K562 (cell line): ENCODE results near the gene PDE11A. TPM values are rescaled to one million over a fixed set of nuclear protein-coding genes. Genes with fewer than 3 reads are reported as not detected.

ENCODE experiments used
- ATAC-seq: fragments of 200-7000 bp; cut with Tn5 transposase; 3 replicates; pipeline ENCODE4 v1.9.1; 2020; ENCODE audit warnings: moderate library complexity
- BruUV-seq: library from RNA; stranded (reverse); fragments of 400-500 nt; replicated peaks from 2 replicates; lab custom pipeline; 2021; lab: Mats Ljungman, UMichigan
- CTCF ChIA-PET: fragments of 300-600 bp; formaldehyde crosslinking; extraction: SDS; loops from one replicate; lab custom pipeline; 2021; ENCODE audit warnings: low intra/inter-chr PET ratio; lab: Yijun Ruan, JAX
- POLR2A ChIA-PET: fragments of 300-600, 350-650 bp; sonication (Branson Sonifier 250); formaldehyde crosslinking; extraction: SDS; loops from one replicate; lab custom pipeline; 2021; ENCODE audit warnings: antibody characterized with exemption, inconsistent platforms; lab: Yijun Ruan, JAX
- DNase-seq, 4 experiments: peaks; one replicate each; pipeline versions ENCODE4 v3.0.0 to v3.0.0-alpha.2; 2011 to 2018; ENCODE audit warnings: low spot score in 3 of 4, mixed read lengths in 3 of 4; ENCODE audit errors: extremely low read depth in 1 of 4
- FAIRE-seq: peaks from 2 replicates; lab custom pipeline; 2011; peaks lifted over from hg19 to GRCh38; lab: Jason Lieb, UNC
- H2AFZ ChIP-seq: 2 replicates; pipeline ENCODE4 v1.6.0; 2011; ENCODE audit warnings: low read depth, low read length, control low read depth, inconsistent platforms
- H3K27ac ChIP-seq: fragments of 200-600 bp; 3 replicates; pipeline ENCODE4 v1.8.0; 2011; ENCODE audit warnings: low read depth, mild to moderate bottlenecking, control low read depth, inconsistent platforms, low read length, moderate library complexity, mixed read lengths; ENCODE audit errors: extremely low read depth
- H3K27me3 ChIP-seq, 2 experiments: fragments of 300-600 bp in 1 of 2; 2 replicates in 1 of 2; 3 replicates in 1 of 2; pipeline versions ENCODE4 v1.6.0 to v1.8.0; 2011; ENCODE audit warnings: inconsistent platforms in 2 of 2, low read length in 2 of 2, mild to moderate bottlenecking in 1 of 2, mixed read lengths in 1 of 2, moderate library complexity in 1 of 2; ENCODE audit not compliant: control insufficient read depth in 2 of 2, insufficient read depth in 2 of 2
- H3K36me3 ChIP-seq: fragments of 300-600 bp; 3 replicates; pipeline ENCODE4 v1.8.0; 2011; ENCODE audit warnings: mild to moderate bottlenecking, low read length, inconsistent platforms; ENCODE audit not compliant: control insufficient read depth, insufficient read depth
- H3K4me1 ChIP-seq, 2 experiments: fragments of 200-600 bp in 1 of 2; replicated peaks in 1 of 2; 2 replicates in 1 of 2; 3 replicates in 1 of 2; pipeline versions ENCODE4 v1.5.1 to v1.8.0; 2011; ENCODE audit warnings: inconsistent platforms in 2 of 2, low read length in 2 of 2, mild to moderate bottlenecking in 1 of 2, mixed read lengths in 1 of 2, moderate library complexity in 1 of 2; ENCODE audit not compliant: control insufficient read depth in 2 of 2, insufficient read depth in 2 of 2
- H3K4me2 ChIP-seq: 2 replicates; pipeline ENCODE4 v1.6.1; 2011; ENCODE audit warnings: low read length, control low read depth, inconsistent platforms, mixed read lengths; ENCODE audit not compliant: insufficient read depth
- H3K4me3 ChIP-seq: fragments of 200-600 bp; sonication (generic), shearing (Covaris generic); 2 replicates; pipeline ENCODE4 v1.5.1; 2016; ENCODE audit warnings: control low read depth, inconsistent platforms
- H3K79me2 ChIP-seq: fragments of 200-600 bp; 3 replicates; pipeline ENCODE4 v1.8.0; 2011; ENCODE audit warnings: low read length, inconsistent platforms; ENCODE audit not compliant: control insufficient read depth, insufficient read depth
- H3K9ac ChIP-seq, 2 experiments: 2 replicates each; pipeline versions ENCODE4 v1.6.0 to v1.6.1; 2011; ENCODE audit warnings: low read depth in 2 of 2, low read length in 2 of 2, control low read depth in 1 of 2, inconsistent platforms in 1 of 2, mild to moderate bottlenecking in 1 of 2, mixed read lengths in 1 of 2; ENCODE audit not compliant: insufficient read depth in 1 of 2
- H3K9me1 ChIP-seq: one replicate; pipeline ENCODE4 v1.6.0; 2011; ENCODE audit warnings: inconsistent platforms, mild to moderate bottlenecking, low read length, moderate library complexity; ENCODE audit not compliant: control insufficient read depth, insufficient read depth
- H3K9me3 ChIP-seq: replicated peaks from 2 replicates; pipeline ENCODE4 v1.5.1; 2011; ENCODE audit warnings: low read depth, low read length, inconsistent platforms; ENCODE audit not compliant: control insufficient read depth, insufficient read depth
- H4K20me1 ChIP-seq: replicated peaks from 2 replicates; pipeline ENCODE4 v1.6.1; 2011; ENCODE audit warnings: low read length, inconsistent platforms, mixed read lengths; ENCODE audit not compliant: control insufficient read depth, insufficient read depth
- FIP1L1 ChIP-seq: fragments of 200-400 bp; formaldehyde crosslinking; IDR thresholded peaks from 2 replicates; pipeline ENCODE4 v1.6.1; 2018; ENCODE audit warnings: mild to moderate bottlenecking, low read depth, low read length; ENCODE audit not compliant: poor library complexity, severe bottlenecking
- GABPB2 ChIP-seq: fragments of 250-450 bp; sonication (Bioruptor Pico); conservative IDR thresholded peaks from 2 replicates; pipeline ENCODE4 v1.5.1; 2021; ENCODE audit warnings: mild to moderate bottlenecking
- MYC ChIP-seq, 2 experiments: fragments of 250-450 bp in 1 of 2; sonication (Bioruptor Pico) in 1 of 2; IDR thresholded peaks; 2 replicates each; pipeline versions ENCODE4 v1.5.1 to v1.6.1; 2012 to 2021; ENCODE audit warnings: low read depth in 2 of 2, borderline replicate concordance in 1 of 2, improper control_type of control experiment in 1 of 2, low read length in 1 of 2, mild to moderate bottlenecking in 1 of 2, moderate library complexity in 1 of 2
- NFXL1 ChIP-seq: fragments of 450-650 bp; formaldehyde crosslinking; IDR thresholded peaks from 2 replicates; pipeline ENCODE4 v1.4.0; 2021; ENCODE audit warnings: mild to moderate bottlenecking
- RBM22 ChIP-seq: fragments of 200-400 bp; formaldehyde crosslinking; IDR thresholded peaks from 2 replicates; pipeline ENCODE4 v1.6.1; 2018; ENCODE audit warnings: low read length, low read depth; ENCODE audit not compliant: poor library complexity, severe bottlenecking
- RUNX1 ChIP-seq: sonication (generic); IDR thresholded peaks from 2 replicates; pipeline ENCODE4 v1.6.1; 2016; ENCODE audit warnings: antibody characterized with exemption, low read depth
- SNRNP70 ChIP-seq: fragments of 200-400 bp; formaldehyde crosslinking; optimal IDR thresholded peaks from 2 replicates; pipeline ENCODE3; 2017; ENCODE audit warnings: low read depth, low read length
- TSC22D4 ChIP-seq: fragments of 450-650 bp; IDR thresholded peaks from 2 replicates; pipeline ENCODE4 v1.6.1; 2016; ENCODE audit warnings: missing genetic modification characterization, missing biosample characterization, control low read depth
- ZKSCAN3 ChIP-seq: fragments of 250-450 bp; sonication (Bioruptor Pico); IDR thresholded peaks from 2 replicates; pipeline ENCODE4 v1.4.0; 2020
- WGBS: fragments of 100-300 bp; shearing (Covaris generic); methylation state at CpG from one replicate; pipeline ENCODE4 v1.1.6; 2016; ENCODE audit warnings: low coverage, mixed read lengths; ENCODE audit not compliant: insufficient coverage; ENCODE audit errors: missing lambda C conversion rate; 5-methylcytosine and 5-hydroxymethylcytosine counted together
- in situ Hi-C: fragments of 300-500 bp; cut with MboI; formaldehyde crosslinking; loops from 4 replicates; pipeline ENCODE4 v1.15.0; 2018; ENCODE audit warnings: inconsistent platforms, mixed read lengths
- intact Hi-C: fragments of 100-400 bp; cut with micrococcal nuclease; formaldehyde crosslinking; loops from 2 replicates; pipeline ENCODE4 v1.14.2; 2022
- polyA plus RNA-seq, 8 experiments: library from polyadenylated mRNA; depleted of rRNA in 4 of 8; stranded (reverse) in 5 of 8; unstranded in 3 of 8; fragments of >200 nt; fragmentation: Nextera tagmentation in 2 of 8; fragmentation: Illumina TruSeq in 1 of 8; extraction: Ambion mirVana in 2 of 8; extraction: Trizol in 1 of 8; gene quantifications; 2 replicates each; pipeline versions ENCODE4 v1.2.1 to v1.2.3, GENCODE V29; 2011 to 2014; ENCODE audit warnings: inconsistent platforms in 1 of 8, missing spikeins in 1 of 8
- total RNA-seq, 7 experiments: library from RNA; depleted of rRNA in 6 of 7; stranded (reverse); fragments of >200 nt in 6 of 7; fragmentation: Illumina TruSeq in 2 of 7; extraction: Trizol in 2 of 7; gene quantifications; 2 replicates each; pipeline versions ENCODE4 v1.2.1 to v1.2.3, GENCODE V29; 2011 to 2021; ENCODE audit warnings: low replicate concordance in 1 of 7

Gene PDE11A
- total and polyA plus RNA-seq, 9 of the 15 experiments (the other 6 are each of a cell fraction or from before 2014, with no cell fraction given) = 3.2 to 22.1 (median 5.7) TPM

DNA sequence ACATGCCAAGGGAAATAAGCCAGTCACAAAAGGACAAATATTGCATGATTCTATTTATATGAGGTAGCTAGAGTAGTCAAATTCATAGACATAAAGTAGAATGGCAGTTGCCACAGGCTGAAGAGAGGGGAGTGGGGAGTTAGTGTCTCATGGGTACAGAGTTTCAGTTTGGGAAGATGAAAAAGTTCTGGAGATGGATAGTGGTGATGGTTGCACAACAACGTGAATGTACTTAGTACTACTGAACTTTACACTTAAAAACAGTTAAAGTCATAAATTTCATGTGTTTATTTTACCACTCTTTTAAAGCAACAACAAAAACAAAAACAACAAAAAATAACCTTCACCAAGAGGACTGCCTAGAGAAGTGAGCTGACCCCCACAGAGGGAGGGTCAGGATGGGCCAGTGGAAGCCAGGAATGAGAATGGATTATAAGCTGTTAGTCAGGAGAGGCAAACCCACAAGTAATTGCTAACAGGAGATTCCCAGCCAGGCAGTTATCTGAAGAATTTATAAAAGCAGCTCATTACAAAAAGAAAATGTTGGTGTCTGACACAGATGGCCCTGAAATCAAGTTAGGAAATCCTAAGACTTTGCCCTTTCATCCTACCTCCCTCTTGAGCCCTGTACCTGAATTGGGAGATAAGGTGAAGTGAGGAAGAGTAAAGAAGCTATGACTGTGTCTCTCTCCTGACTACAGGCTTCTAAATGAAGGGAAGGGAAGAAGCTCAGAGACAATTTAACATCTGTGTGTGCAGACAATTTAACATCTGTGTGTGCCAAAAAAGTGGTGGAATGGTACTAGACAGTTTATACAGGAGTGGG is 263.4 kb downstream of the PDE11A start:
- POLR2A ChIA-PET = interaction anchor here (0.6 to 1.3 kb wide), 3 partner anchors 25 to 39 kb away, joined by 3 read pairs; no protein-coding TSS in a partner anchor

DNA sequence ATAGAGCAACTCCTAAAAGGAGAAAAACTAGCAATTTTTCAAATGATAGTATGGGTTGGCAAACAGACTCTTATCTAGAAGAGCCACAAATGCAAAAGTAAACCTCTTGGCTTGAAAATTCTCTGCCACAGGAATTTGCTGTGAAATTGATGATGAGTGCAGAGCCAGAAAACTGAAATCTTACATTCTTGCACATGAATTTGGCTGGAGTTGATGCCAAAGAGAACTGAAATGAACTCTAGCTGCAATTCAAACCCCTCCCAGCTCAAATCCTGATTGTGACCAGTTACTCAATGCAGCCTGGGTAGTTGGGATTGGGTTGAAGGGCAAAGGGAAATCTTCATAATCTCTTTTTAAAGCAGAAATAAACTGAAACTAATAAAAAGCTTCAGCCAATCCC is 266.6 kb downstream of the PDE11A start:
- ATAC-seq (no peak), FAIRE-seq (no peak), DNase-seq (no peak)
- Histone ChIP-seq H3K9me3 (no peaks in the 10 kb centered on the region), H3K4me1 (no peaks in the 10 kb centered on the region), H3K27ac (no peak overlapping the region), H4K20me1 (no peaks in the 10 kb centered on the region), H3K36me3 (no peaks in the 10 kb centered on the region), H3K4me2 (no peak overlapping the region), H3K4me3 (no peak overlapping the region), H2AFZ (no peak overlapping the region), H3K79me2 (no peaks in the 10 kb centered on the region), H3K9ac (no peak overlapping the region), H3K9me1 (no peaks in the 10 kb centered on the region), H3K27me3 (no peaks in the 10 kb centered on the region)
- CTCF ChIA-PET = no interaction called here
- TF ChIP-seq FIP1L1 = no peak
- TF ChIP-seq SNRNP70 = no peak
- TF ChIP-seq RUNX1 = no peak
- intact Hi-C loops = no loop called here
- POLR2A ChIA-PET = no interaction called here
- no TSS peak for BruUV-seq
- in situ Hi-C loops = no loop called here

More for the DNA sequence above, 263.4 kb downstream of the PDE11A start:
- H3K4me1 ChIP-seq = no peaks in the 10 kb centered on the region
- FAIRE-seq (no peak), DNase-seq (no peak), ATAC-seq (no peak)
- BruUV-seq = no TSS peak
- H3K4me2 ChIP-seq = no peak overlapping the region
- H3K4me3 ChIP-seq = no peak overlapping the region
- H3K79me2 ChIP-seq = no peaks in the 10 kb centered on the region
- no peak overlapping the region for H3K27ac ChIP-seq
- H3K9me3 ChIP-seq = no peaks in the 10 kb centered on the region
- no peaks in the 10 kb centered on the region for H3K27me3 ChIP-seq
- intact Hi-C loops (no loop called here), in situ Hi-C loops (no loop called here)
- H4K20me1 ChIP-seq = no peaks in the 10 kb centered on the region
- H3K36me3 ChIP-seq = no peaks in the 10 kb centered on the region
- no peaks in the 10 kb centered on the region for H3K9me1 ChIP-seq
- 0% methylated on average over 1 of the region's 1 CpG for WGBS
- no peak overlapping the region for H2AFZ ChIP-seq
- TF ChIP-seq NFXL1 (CRISPR knock-in tag) (no peak), RBM22 (no peak), GABPB2 (CRISPR knock-in tag) (no peak), MYC (IDR thresholded peaks at IDR 0.05; ENCODE audit: low read depth, low read length) (no peak), MYC (CRISPR knock-in tag; IDR thresholded peaks at IDR 0.05; ENCODE audit: borderline replicate concordance, low read depth) (no peak), ZKSCAN3 (CRISPR knock-in tag) (no peak), TSC22D4 (tag) (no peak)
- CTCF ChIA-PET = no interaction called here
- H3K9ac ChIP-seq = no peak overlapping the region
